Ecto neural progenitor cell (in vitro differentiated cells): ENCODE data around the gene ROR2.

Source experiments
- DNase-seq: peaks from one replicate; pipeline ENCODE4 v3.0.0-alpha.2; 2018; ENCODE audit warnings: low spot score

Gene ROR2

GRCh38 chr9:91841591-91841990 lies 108.4 kb downstream of the ROR2 start:
- no peak for DNase-seq

- DNase-seq, result no peak
Observed at GRCh38 chr9:91840882-91841281, 109.1 kb downstream of the ROR2 start.

- no peak for DNase-seq
Observed at GRCh38 chr9:91840469-91840868, 109.6 kb downstream of the ROR2 start.

GRCh38 chr9:91839926-91840465 lies 110.0 kb downstream of the ROR2 start:
- no peak for DNase-seq

- no peak for DNase-seq
Observed at GRCh38 chr9:91837981-91838731, 111.9 kb downstream of the ROR2 start.

- no peak for DNase-seq
Observed at GRCh38 chr9:91836515-91836914, 113.5 kb downstream of the ROR2 start.

- no peak for DNase-seq
Observed at GRCh38 chr9:91835632-91836031, 114.4 kb downstream of the ROR2 start.

GRCh38 chr9:91835216-91835615 lies 114.8 kb downstream of the ROR2 start:
- no peak for DNase-seq

GRCh38 chr9:91834740-91835139 lies 115.3 kb downstream of the ROR2 start:
- DNase-seq, result no peak

- no peak for DNase-seq
Observed at GRCh38 chr9:91833878-91834255, 116.2 kb downstream of the ROR2 start.

GRCh38 chr9:91833096-91833877 lies 116.7 kb downstream of the ROR2 start:
- no peak for DNase-seq

- DNase-seq, result no peak
Observed at GRCh38 chr9:91832322-91832721, 117.7 kb downstream of the ROR2 start.

- no peak for DNase-seq
Observed at GRCh38 chr9:91825866-91826265, 124.2 kb downstream of the ROR2 start.

GRCh38 chr9:91825422-91825821 lies 124.6 kb downstream of the ROR2 start:
- DNase-seq, result no peak

- DNase-seq, result no peak
Observed at GRCh38 chr9:91824601-91825305, 125.3 kb downstream of the ROR2 start.

GRCh38 chr9:91824151-91824550 lies 125.9 kb downstream of the ROR2 start:
- no peak for DNase-seq

GRCh38 chr9:91820949-91821880 lies 128.8 kb downstream of the ROR2 start:
- DNase-seq, result no peak

- no peak for DNase-seq
Observed at GRCh38 chr9:91820126-91820750, 129.8 kb downstream of the ROR2 start.

GRCh38 chr9:91818647-91819403 lies 131.2 kb downstream of the ROR2 start:
- DNase-seq, result no peak

- no peak for DNase-seq
Observed at GRCh38 chr9:91818225-91818585, 131.8 kb downstream of the ROR2 start.
